ENCODE measurements around the gene CORIN. TPM values are rescaled to one million over a fixed set of nuclear protein-coding genes. Genes with fewer than 3 reads are reported as not detected.

CORIN gene
- total RNA-seq, 1 experiment from 2014 or later: 3.5 TPM

DNA sequence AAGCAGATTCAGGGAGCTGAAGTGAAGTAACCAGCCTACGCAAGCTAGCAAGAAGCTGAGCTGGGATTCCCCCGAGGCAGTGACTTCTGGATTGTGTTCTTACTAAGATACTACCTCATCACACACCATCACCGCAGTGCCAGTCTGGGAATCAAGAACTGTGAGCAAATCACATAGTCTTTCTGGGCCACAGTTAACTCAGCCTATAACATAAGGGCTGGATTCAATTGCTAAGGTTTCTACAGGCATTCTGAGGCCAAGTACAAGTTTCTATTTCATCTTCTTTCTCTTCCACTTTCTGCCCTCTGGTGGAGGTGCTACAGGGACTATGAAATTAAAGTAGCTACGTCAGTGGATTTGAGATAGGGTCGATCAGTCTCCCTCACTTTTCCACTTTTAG is 1.4 kb upstream of the CORIN start:
- peaks cover 0 to 6% of the 10 kb centered on the region in 2 experiments; a peak in 2 of 4 replicates for H3K36me3 ChIP-seq (ENCODE audit: control insufficient read depth in 1 of 2, insufficient read depth in 2 of 2, low read length in 2 of 2)
- ATAC-seq (no peak), DNase-seq (ENCODE audit: low read depth, low spot score) (no peak)
- TF ChIP-seq, protein P1, sequence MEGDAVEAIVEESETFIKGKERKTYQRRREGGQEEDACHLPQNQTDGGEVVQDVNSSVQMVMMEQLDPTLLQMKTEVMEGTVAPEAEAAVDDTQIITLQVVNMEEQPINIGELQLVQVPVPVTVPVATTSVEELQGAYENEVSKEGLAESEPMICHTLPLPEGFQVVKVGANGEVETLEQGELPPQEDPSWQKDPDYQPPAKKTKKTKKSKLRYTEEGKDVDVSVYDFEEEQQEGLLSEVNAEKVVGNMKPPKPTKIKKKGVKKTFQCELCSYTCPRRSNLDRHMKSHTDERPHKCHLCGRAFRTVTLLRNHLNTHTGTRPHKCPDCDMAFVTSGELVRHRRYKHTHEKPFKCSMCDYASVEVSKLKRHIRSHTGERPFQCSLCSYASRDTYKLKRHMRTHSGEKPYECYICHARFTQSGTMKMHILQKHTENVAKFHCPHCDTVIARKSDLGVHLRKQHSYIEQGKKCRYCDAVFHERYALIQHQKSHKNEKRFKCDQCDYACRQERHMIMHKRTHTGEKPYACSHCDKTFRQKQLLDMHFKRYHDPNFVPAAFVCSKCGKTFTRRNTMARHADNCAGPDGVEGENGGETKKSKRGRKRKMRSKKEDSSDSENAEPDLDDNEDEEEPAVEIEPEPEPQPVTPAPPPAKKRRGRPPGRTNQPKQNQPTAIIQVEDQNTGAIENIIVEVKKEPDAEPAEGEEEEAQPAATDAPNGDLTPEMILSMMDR (IDR thresholded peaks at IDR 0.05 in 2 of 3, conservative IDR thresholded peaks at IDR 0.05 in 1 of 3; ENCODE audit: borderline replicate concordance in 1 of 3, insufficient read depth in 1 of 3, low read depth in 2 of 3, low read length in 2 of 3): peak in 1 of 3 experiments; percentile 13; a peak in 1 of 6 replicates
- TF ChIP-seq, protein P2, sequence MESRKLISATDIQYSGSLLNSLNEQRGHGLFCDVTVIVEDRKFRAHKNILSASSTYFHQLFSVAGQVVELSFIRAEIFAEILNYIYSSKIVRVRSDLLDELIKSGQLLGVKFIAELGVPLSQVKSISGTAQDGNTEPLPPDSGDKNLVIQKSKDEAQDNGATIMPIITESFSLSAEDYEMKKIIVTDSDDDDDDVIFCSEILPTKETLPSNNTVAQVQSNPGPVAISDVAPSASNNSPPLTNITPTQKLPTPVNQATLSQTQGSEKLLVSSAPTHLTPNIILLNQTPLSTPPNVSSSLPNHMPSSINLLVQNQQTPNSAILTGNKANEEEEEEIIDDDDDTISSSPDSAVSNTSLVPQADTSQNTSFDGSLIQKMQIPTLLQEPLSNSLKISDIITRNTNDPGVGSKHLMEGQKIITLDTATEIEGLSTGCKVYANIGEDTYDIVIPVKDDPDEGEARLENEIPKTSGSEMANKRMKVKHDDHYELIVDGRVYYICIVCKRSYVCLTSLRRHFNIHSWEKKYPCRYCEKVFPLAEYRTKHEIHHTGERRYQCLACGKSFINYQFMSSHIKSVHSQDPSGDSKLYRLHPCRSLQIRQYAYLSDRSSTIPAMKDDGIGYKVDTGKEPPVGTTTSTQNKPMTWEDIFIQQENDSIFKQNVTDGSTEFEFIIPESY (IDR thresholded peaks at IDR 0.05; ENCODE audit: extremely low read depth, insufficient replicate concordance, low read length): no peak
- TF ChIP-seq SP1 (IDR thresholded peaks at IDR 0.05; ENCODE audit: low read depth): no peak
- TF ChIP-seq TCF7L2 (IDR thresholded peaks at IDR 0.05; ENCODE audit: borderline replicate concordance, extremely low read depth, insufficient read depth, insufficient read length): no peak
- H4K20me1 ChIP-seq (ENCODE audit: insufficient read depth): no peaks in the 10 kb centered on the region
- no peaks in the 10 kb centered on the region for H3K27me3 ChIP-seq (ENCODE audit: insufficient read depth, low read length)
- intact Hi-C loops (cut with micrococcal nuclease): loop anchor here (10.0 kb wide), 1 partner anchor 134 kb away; no protein-coding TSS in a partner anchor
- no peak overlapping the region for H3K4me2 ChIP-seq (ENCODE audit: low read length)
- H3K9me3 ChIP-seq (ENCODE audit: control insufficient read depth in 1 of 2, insufficient read depth in 1 of 2, low read depth in 1 of 2, low read length in 2 of 2): no peaks in the 10 kb centered on the region
- CTCF ChIA-PET: interaction anchor here (0.9 kb wide), 1 partner anchor 9 kb away, joined by 3 read pairs; no protein-coding TSS in a partner anchor
- H3K4me3 ChIP-seq (replicated peaks in 1 of 2; ENCODE audit: low read depth in 1 of 2, low read length in 2 of 2): no peak overlapping the region
- no peak overlapping the region for H3K27ac ChIP-seq (ENCODE audit: low read depth, low read length)
- H3K9ac ChIP-seq (ENCODE audit: low read length): no peak overlapping the region
- no peaks in the 10 kb centered on the region for H3K4me1 ChIP-seq (ENCODE audit: control insufficient read depth in 1 of 2, insufficient read depth in 2 of 2, low read length in 2 of 2)
- RAD21 ChIA-PET (ENCODE audit: low non-redundant PET in 1 of 2, low total read pairs in 2 of 2, uncharacterized antibody in 2 of 2, unreplicated experiment in 2 of 2): no interaction called here
- BruUV-seq (replicated peaks): no TSS peak
- POLR2A ChIA-PET: no interaction called here
- no peaks in the 10 kb centered on the region for H3K9me2 ChIP-seq (ENCODE audit: insufficient read depth)
- no peak overlapping the region for H2AFZ ChIP-seq (ENCODE audit: low read depth, low read length, poor library complexity, severe bottlenecking)
- no peaks in the 10 kb centered on the region for H3K79me2 ChIP-seq (ENCODE audit: insufficient read depth, low read length)

Data from HCT116 (cell line).